OCI-LY7 (cell line): ENCODE results near the gene FOXO3. TPM values are rescaled to one million over a fixed set of nuclear protein-coding genes. Genes with fewer than 3 reads are reported as not detected.

Experiments
- BruUV-seq: library from RNA; stranded (reverse); fragments of 400-500 nt; replicated peaks from 2 replicates; lab custom pipeline; 2021; lab: Mats Ljungman, UMichigan
- CTCF ChIA-PET: fragments of 300-600 bp; sonication (Branson Sonifier 250); formaldehyde crosslinking; loops from one replicate; lab custom pipeline; 2022; ENCODE audit warnings: antibody characterized with exemption; ENCODE audit not compliant: unreplicated experiment; lab: Charles Lee
- POLR2A ChIA-PET: fragments of 300-600 bp; sonication (Branson Sonifier 250); formaldehyde crosslinking; loops from one replicate; lab custom pipeline; 2022; ENCODE audit warnings: antibody characterized with exemption; lab: Charles Lee
- DNase-seq: peaks from one replicate; pipeline ENCODE4 v3.0.0-alpha.2; 2015; ENCODE audit warnings: low spot score
- H2AFZ ChIP-seq: fragments of 200-600 bp; sonication (generic), shearing (Covaris generic); 2 replicates; pipeline ENCODE4 v1.6.1; 2014; ENCODE audit warnings: mild to moderate bottlenecking, antibody characterized with exemption, low read length, moderate library complexity
- H3K27ac ChIP-seq: fragments of 200-600 bp; sonication (generic); 2 replicates; pipeline ENCODE4 v1.5.1; 2014; ENCODE audit warnings: mixed run types, low read depth, mild to moderate bottlenecking, moderate library complexity, low read length, inconsistent platforms; ENCODE audit not compliant: poor library complexity, severe bottlenecking
- H3K36me3 ChIP-seq: fragments of 200-600 bp; sonication (generic); 2 replicates; pipeline ENCODE4 v1.6.1; 2014; ENCODE audit warnings: mild to moderate bottlenecking, antibody characterized with exemption, low read length, moderate library complexity, mixed read lengths; ENCODE audit not compliant: insufficient read depth
- H3K4me1 ChIP-seq: fragments of 200-600 bp; sonication (generic); 2 replicates; pipeline ENCODE4 v1.5.1; 2014; ENCODE audit warnings: mild to moderate bottlenecking, low read length; ENCODE audit not compliant: insufficient read depth, poor library complexity, severe bottlenecking
- H3K4me2 ChIP-seq: fragments of 200-600 bp; sonication (generic); 2 replicates; pipeline ENCODE4 v1.6.1; 2014; ENCODE audit warnings: mild to moderate bottlenecking, low read length
- H3K4me3 ChIP-seq: fragments of 200-600 bp; sonication (generic); 2 replicates; pipeline ENCODE4 v1.5.1; 2014; ENCODE audit warnings: mild to moderate bottlenecking, low read depth, low read length; ENCODE audit not compliant: poor library complexity, severe bottlenecking
- H3K79me2 ChIP-seq: fragments of 200-600 bp; sonication (generic); 2 replicates; pipeline ENCODE4 v1.6.1; 2016; ENCODE audit warnings: low read depth, mild to moderate bottlenecking, low read length, moderate library complexity, mixed read lengths; ENCODE audit not compliant: insufficient read depth
- H3K9me2 ChIP-seq: fragments of 200-600 bp; sonication (generic); 2 replicates; pipeline ENCODE4 v1.6.1; 2016; ENCODE audit warnings: mild to moderate bottlenecking, low read length, mixed read lengths; ENCODE audit not compliant: insufficient read depth
- H3K9me3 ChIP-seq: fragments of 200-600 bp; sonication (generic); 2 replicates; pipeline ENCODE4 v1.6.1; 2014; ENCODE audit warnings: mild to moderate bottlenecking, mixed run types, low read length, mixed read lengths
- H4K20me1 ChIP-seq: fragments of 200-600 bp; sonication (generic); 2 replicates; pipeline ENCODE4 v1.6.1; 2014; ENCODE audit warnings: mild to moderate bottlenecking, antibody characterized with exemption, low read length, moderate library complexity, mixed read lengths; ENCODE audit not compliant: insufficient read depth
- CTCF ChIP-seq: fragments of 200-600 bp; sonication (generic); conservative IDR thresholded peaks from 2 replicates; pipeline ENCODE4 v1.5.1; 2014; ENCODE audit warnings: mild to moderate bottlenecking, antibody characterized with exemption, low read length, moderate library complexity, mixed read lengths
- EZH2phosphoT487 ChIP-seq: fragments of 200-600 bp; sonication (generic); IDR thresholded peaks from 2 replicates; pipeline ENCODE4 v1.6.1; 2018; ENCODE audit warnings: low read depth, borderline replicate concordance, mild to moderate bottlenecking, mixed run types, antibody characterized with exemption, low read length, moderate library complexity, mixed read lengths
- intact Hi-C: fragments of 100-400 bp; cut with micrococcal nuclease; formaldehyde crosslinking; loops from one replicate; pipeline ENCODE4 v1.10.0; 2022; ENCODE audit not compliant: unreplicated experiment
- total RNA-seq, 2 experiments: library from RNA; depleted of rRNA in 1 of 2; stranded (reverse); fragments of >200 nt in 1 of 2; shearing (Covaris generic) in 1 of 2; gene quantifications; 2 replicates each; pipeline ENCODE4 v1.2.3, GENCODE V29; 2014 to 2022

Gene FOXO3
- total RNA-seq, 2 experiments from 2014 or later: 3.8 to 9.9 TPM

- H2AFZ ChIP-seq: no peak overlapping the region
- CTCF ChIA-PET: no interaction called here
- H3K9me3 ChIP-seq: no peaks in the 10 kb centered on the region
- TF ChIP-seq EZH2phosphoT487: no peak
- TF ChIP-seq CTCF: no peak
- no peak overlapping the region for H3K27ac ChIP-seq
- H3K4me1 ChIP-seq: peaks cover 38% of the 10 kb centered on the region
- POLR2A ChIA-PET: interaction anchor here (0.6 to 1.1 kb wide), 2 partner anchors 12 to 37 kb away, joined by 3 to 4 read pairs; no protein-coding TSS in a partner anchor
- H3K36me3 ChIP-seq: no peaks in the 10 kb centered on the region
- H3K79me2 ChIP-seq: peaks cover 8% of the 10 kb centered on the region; the same call in 1 of the 2 replicates
- no TSS peak for BruUV-seq
- no peak overlapping the region for H3K4me2 ChIP-seq
- H3K4me3 ChIP-seq: no peak overlapping the region
- no peaks in the 10 kb centered on the region for H4K20me1 ChIP-seq
- intact Hi-C loops: no loop called here
- H3K9me2 ChIP-seq: no peaks in the 10 kb centered on the region
- DNase-seq: no peak
Measured at GRCh38 chr6:108585359-108585758, 24.6 kb downstream of the FOXO3 start.

- Histone ChIP-seq H3K4me1 (peaks cover 45% of the 10 kb centered on the region), H3K27ac (no peak overlapping the region), H3K4me2 (no peak overlapping the region), H3K4me3 (no peak overlapping the region), H4K20me1 (no peaks in the 10 kb centered on the region), H2AFZ (no peak overlapping the region), H3K79me2 (peaks cover 11% of the 10 kb centered on the region; the same call in 1 of the 2 replicates), H3K9me3 (no peaks in the 10 kb centered on the region), H3K36me3 (no peaks in the 10 kb centered on the region), H3K9me2 (no peaks in the 10 kb centered on the region)
- ChIA-PET POLR2A (interaction anchor here (0.6 to 2.8 kb wide), 4 partner anchors 9 to 36 kb away, joined by 3 to 17 read pairs (median 4); no protein-coding TSS in a partner anchor), CTCF (no interaction called here)
- TF ChIP-seq EZH2phosphoT487 (no peak), CTCF (no peak)
- intact Hi-C loops: no loop called here
- no TSS peak for BruUV-seq
- DNase-seq: no peak
Measured at GRCh38 chr6:108585921-108586536, 25.3 kb downstream of the FOXO3 start.
